Left cardiac atrium (tissue), 4 donors: ENCODE data around the gene SUSD2. TPM values are rescaled to one million over a fixed set of nuclear protein-coding genes. Genes with fewer than 3 reads are reported as not detected.
"Not testable (repeated sequence)": the region's sequence is repeated elsewhere in the genome, so short reads cannot be mapped to it uniquely, and the experiment has no call there.

Experiments
- ATAC-seq, 2 donors: fragments of 200-7000 bp; cut with Tn5 transposase; one replicate each; pipeline ENCODE4 v1.9.1; 2020; ENCODE audit warnings: mild to moderate bottlenecking in 2 of 2, moderate library complexity in 2 of 2
- DNase-seq: peaks from one replicate; pipeline ENCODE4 v3.0.0-alpha.2; 2020
- intact Hi-C, 2 donors: fragments of 100-400 bp; cut with DNase I; formaldehyde crosslinking; loops; one replicate each; pipeline versions ENCODE4 v1.14.1 to v1.15.1; 2022 to 2023
- long read RNA-seq: library from polyadenylated mRNA; unstranded; transcript quantifications from one replicate; pipeline ENCODE4 v2.0.0, GENCODE V29; 2021
- total RNA-seq, 2 donors: library from RNA; stranded (reverse); fragmentation: NEBNext Ultra II Directional; extraction: Animal tissue kit (Norgen Biotek cat#: 25700); gene quantifications; one replicate each; pipeline ENCODE4 v1.2.1, GENCODE V29; 2021
- donor health status: DM: no; HTN: yes; CAD: no.
- donor health status: DM: no; HTN: yes; CAD: no; lungs with severe emphysema.
- donor health status: DM: yes; HTN: yes; CAD: no.
- donor health status: Dilated cardiomyopathy.

Gene SUSD2, protein sequence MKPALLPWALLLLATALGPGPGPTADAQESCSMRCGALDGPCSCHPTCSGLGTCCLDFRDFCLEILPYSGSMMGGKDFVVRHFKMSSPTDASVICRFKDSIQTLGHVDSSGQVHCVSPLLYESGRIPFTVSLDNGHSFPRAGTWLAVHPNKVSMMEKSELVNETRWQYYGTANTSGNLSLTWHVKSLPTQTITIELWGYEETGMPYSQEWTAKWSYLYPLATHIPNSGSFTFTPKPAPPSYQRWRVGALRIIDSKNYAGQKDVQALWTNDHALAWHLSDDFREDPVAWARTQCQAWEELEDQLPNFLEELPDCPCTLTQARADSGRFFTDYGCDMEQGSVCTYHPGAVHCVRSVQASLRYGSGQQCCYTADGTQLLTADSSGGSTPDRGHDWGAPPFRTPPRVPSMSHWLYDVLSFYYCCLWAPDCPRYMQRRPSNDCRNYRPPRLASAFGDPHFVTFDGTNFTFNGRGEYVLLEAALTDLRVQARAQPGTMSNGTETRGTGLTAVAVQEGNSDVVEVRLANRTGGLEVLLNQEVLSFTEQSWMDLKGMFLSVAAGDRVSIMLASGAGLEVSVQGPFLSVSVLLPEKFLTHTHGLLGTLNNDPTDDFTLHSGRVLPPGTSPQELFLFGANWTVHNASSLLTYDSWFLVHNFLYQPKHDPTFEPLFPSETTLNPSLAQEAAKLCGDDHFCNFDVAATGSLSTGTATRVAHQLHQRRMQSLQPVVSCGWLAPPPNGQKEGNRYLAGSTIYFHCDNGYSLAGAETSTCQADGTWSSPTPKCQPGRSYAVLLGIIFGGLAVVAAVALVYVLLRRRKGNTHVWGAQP
- total RNA-seq, result 1 to 10 TPM; 7.5 to 7.7 TPM
- long read RNA-seq, partial matches to known transcripts, result 2 of 2 reads
- long read RNA-seq, other reads (novel, unspliced or antisense), result 0 of 2 reads

DNA sequence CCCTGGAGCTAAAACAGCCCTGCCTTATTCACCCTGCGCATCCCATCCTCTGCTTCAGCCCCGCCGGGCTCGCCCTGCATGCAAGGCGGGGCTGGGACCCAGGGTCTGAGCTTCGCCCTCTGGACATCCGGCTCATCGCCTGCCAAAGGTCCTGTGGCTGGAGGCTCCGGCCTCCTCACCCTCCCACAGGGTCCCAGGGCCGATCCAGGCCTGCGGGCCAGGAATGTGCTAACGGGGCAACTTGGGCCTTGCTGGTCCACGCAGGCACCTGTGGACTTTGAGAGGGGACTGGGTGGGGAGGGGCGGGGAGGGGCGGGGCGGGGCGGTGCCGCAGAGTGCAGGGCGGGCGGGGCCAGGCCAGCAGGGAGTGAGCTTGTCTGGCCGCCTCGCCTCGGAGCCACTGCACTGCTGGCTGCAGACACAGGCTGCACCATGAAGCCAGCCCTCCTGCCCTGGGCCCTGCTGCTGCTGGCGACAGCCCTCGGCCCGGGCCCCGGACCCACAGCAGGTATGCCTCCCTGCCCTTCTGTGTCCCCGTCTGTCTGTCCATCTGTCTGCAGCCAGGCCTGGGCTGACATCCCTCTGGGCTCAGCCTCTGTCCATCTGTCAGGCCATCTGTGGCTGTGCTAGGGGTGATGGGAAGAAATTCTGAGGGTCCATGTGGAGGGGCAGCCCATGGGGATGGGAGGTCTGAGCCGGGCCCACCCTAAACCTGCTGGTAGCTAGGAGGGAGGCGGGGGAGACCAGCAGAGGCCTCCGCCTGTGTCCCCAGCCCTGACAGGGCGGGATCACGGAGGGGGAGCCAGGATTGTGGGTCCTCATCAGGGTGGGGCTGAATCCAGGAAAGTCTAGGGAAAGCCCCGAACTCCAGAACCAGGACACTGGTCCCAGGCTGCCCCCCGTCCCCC is at the start of gene SUSD2:
Gene SUSD2, plus strand, starts transcription at position 400 of the 908 bp plus-strand sequence. Its CDS starts 33 bp downstream, at position 433.
- peak in 1 of 2 donors; percentile 41 for ATAC-seq
- DNase-seq, result no peak
- intact Hi-C loops, result loop anchor here in 1 of 2 donors (10.0 kb wide), 1 partner anchor 197 kb away; the partner anchor contains the start of gene GSTT2

DNA sequence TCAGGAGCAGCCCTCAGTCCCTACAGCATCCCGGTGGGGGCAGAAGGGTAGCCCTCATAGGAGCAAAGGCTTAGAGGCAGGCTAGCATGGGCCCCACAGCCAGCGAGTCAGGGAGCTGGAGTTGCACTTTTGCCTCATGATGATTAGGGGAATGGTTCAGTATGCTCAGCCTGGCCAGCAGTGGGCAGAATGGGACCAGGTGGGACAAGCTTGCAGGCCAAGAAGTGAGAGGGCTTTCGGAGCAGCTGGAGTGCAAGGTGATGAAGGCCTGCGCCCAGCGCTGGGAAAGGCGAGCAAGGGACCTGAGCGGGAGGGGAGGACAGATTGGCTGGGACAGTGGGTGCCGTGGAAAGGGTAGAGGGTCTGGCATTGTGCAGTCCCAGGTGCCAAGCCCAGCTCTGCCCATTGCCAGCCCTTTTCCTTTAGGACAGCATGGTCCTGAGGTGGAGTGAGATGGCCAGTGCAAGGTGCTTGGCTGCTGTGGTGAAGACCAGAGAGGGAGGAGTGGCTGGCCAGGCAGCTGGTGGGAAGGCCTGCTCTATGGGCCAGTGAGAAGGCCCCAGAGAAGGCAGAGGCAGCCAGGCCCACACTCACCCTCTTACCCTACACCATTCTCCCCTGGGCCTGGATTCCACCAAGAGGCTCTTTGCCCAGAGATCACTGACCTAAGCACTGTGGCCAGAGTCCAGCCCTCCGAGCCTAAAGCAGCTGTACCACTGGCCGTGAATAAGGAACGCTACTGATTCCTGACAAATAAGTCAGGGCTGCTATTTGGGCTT is 47.9 kb upstream of the SUSD2 start:
- peak; percentile 19 to 70 for ATAC-seq
- DNase-seq, result no peak
- intact Hi-C loops, result no loop called here

DNA sequence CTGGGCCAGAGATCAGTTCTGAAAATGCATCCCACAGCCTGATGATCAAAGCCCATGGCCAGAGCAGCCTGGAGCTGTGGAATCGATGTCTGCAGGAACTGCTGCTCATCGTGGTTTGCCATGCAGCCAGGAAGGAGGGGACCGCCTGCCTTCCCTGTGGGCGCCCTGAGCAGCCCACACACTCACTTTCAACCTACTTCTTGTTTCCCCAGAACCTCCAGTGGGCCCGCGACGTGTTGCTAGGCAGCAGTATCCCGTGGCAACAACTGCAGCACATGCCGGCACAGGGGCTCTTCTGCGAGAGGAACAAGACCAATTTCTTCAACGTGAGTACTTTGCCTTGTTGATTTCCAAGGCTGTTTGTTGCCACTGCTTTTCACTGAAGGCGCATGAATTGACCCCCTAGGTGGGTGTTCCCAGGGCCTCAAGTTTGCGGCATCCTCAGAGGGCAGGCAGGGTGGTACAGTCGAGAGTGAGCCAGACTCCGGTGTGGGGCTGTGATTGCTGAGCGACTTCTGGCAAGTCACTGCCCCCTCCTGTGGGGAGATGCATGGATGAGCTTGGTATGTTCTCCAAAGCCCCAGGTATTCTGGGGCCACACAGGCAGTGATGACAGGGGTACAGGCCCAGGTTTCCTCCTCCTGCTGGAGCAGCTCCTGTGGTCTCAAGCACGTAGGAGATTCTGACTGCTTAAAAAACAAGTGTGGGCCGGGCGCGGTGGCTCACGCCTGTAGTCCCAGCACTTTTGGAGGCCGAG is 47.0 kb upstream of the SUSD2 start:
- intact Hi-C loops, result no loop called here
- DNase-seq (no peak), ATAC-seq (no peak)

DNA sequence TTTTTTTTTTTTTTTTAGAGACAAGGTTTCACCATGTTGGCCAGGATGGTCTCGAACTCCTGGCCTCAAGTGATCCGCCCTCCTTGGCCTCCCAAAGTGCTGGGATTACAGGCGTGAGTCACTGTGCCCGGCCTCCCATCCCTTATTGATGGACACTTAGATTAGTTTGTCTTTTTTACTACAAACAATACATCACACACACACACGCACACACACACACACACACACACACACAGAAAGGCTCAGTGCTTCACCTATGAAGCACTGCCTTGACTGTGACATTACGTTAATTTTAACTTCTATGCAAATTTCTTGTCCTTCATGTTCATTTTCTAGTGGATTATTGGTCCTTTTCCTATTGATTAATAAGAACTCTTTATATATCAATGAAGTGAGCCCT is 44.8 kb upstream of the SUSD2 start:
- intact Hi-C loops, ATAC-seq, DNase-seq: not testable (repeated sequence)

DNA sequence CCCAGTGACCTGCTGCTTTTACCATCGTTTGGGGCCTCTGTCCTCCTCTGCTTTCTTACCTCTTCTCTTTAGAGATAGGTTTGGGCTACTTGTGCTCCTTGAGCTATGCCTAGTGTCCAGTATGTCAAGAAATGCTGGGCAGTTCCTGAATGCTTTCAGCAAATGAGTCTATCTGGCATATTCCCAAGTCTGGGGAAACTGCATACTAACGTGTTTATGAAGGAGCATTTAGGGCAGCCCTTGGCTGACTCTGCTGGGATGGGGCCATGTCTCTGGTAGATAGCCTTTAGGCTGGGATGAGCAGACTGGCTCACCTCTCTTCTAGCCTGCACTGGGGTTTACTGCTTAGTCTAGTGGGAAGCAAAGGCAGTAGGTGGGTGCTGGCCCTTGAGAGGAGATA is 43.7 kb upstream of the SUSD2 start:
- no peak for DNase-seq
- ATAC-seq, result peak in 1 of 2 donors; percentile 69
- intact Hi-C loops, result no loop called here

DNA sequence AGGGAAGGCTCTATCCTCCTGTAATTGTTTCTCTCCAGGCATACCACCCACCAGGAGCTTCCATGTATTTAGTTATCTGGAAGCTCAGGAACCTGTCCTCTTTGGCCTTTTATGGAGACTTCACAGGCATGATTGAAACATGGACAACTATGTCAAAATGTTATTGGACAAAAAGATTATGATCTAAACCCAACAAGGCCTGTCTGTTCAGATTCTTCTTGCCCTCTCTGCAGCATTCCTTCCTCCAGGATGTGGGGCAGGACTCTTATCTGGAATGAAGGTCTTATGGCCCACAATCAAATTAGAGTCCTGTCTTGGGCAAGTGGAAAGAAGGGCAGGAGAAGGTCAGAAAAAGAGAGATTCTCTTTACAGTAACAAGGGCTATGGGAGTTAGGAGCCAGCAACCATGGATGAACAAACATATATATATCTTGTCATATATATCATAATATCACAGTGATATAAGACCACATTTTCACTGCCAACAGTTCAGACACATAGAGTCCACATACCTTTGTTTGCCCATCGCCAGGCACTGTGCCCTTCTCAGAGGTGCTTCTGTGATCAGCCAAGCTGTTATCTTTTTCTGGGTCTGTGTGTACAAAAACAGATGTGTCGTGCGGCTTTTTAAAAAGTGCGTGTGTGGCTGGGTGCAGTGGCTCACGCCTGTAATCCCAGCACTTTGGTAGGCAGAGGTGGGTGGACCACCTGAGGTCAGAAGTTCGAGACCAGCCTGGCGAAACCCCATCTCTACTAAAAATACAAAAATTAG is 42.5 kb upstream of the SUSD2 start:
- ATAC-seq (no peak), DNase-seq (no peak)
- intact Hi-C loops, result no loop called here

DNA sequence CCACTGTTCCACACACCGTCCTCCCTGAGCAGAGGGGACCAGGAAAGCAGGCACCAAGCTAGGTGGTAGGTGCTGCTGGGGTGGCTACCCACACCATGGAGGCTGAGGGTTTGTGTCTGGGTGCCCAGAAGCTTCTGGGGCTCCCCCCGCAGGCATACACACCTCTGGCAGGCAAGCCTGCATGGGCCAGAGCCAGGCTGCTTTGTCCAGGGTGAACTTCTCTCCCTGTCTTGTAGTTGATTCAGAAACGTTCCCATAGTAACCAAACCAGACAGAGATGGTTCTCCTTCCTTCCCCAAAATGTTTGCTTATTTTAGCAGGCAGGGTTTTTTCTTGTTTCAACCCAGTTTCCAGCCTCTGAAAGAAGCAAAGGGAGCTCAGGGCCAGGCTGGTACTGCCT is 40.9 kb upstream of the SUSD2 start:
- no peak for DNase-seq
- intact Hi-C loops, result no loop called here
- peak in 1 of 2 donors; percentile 20 for ATAC-seq

DNA sequence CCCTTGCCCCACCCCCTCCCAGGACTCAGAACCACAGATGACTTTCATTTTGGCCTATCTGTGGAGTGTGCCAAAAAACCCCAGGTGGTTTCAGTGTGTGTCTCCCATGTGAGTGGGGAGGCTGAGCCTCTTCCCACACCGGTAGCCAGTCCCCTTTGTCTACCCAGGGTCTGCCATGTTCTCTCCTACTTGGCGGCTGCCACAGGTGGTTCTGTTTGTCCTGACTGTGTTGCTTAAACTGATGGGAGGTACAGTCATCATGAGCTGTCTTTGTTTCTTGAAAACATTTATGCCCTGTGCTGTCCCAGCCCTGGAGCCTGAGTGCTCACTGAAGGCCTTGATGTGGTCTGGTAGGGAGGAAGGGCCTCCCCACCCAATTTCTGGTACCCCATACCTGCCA is 39.7 kb upstream of the SUSD2 start:
- no peak for ATAC-seq
- no peak for DNase-seq
- intact Hi-C loops, result no loop called here

DNA sequence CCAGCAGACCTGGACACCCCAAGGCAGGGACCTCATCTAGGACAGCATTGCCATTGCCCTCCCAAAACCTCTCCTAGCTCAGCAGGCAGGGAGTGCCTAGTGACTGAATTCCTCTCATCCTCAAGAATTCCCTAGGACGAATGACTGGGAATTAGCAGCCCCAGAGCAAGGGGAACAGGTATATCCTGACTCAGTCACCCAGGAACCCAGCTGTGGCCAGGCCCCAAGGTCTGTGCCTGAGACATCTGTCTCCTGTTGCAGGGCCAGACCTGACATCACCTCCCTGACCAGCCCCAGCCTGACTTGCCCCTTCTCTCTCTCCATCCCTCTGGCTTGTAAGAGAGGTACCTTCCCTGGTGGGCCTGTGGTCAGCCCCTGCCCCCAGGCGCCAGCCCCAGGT is 39.0 kb upstream of the SUSD2 start:
- intact Hi-C loops, result no loop called here
- no peak for DNase-seq
- ATAC-seq, result no peak

DNA sequence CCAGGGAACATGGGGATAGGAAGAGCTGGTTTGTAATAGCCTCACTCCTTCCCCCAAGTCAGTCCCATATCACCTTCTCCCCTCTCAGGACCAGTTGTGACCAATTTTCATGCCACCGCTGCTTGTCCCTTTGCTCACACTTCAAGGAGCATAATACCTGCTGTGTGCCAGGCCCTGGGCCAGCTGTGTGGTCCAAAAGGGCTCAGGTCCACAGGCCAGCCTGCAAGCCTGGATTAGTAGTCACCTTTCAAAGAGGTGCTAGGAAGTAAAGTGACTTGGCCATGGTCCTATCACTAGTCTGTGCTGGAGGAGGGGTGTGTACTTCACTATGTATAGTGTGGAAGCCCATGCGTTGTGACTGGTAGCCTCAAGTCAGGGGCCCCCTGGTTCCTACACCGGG is 38.5 kb upstream of the SUSD2 start:
- DNase-seq (no peak), ATAC-seq (no peak)
- intact Hi-C loops, result no loop called here

DNA sequence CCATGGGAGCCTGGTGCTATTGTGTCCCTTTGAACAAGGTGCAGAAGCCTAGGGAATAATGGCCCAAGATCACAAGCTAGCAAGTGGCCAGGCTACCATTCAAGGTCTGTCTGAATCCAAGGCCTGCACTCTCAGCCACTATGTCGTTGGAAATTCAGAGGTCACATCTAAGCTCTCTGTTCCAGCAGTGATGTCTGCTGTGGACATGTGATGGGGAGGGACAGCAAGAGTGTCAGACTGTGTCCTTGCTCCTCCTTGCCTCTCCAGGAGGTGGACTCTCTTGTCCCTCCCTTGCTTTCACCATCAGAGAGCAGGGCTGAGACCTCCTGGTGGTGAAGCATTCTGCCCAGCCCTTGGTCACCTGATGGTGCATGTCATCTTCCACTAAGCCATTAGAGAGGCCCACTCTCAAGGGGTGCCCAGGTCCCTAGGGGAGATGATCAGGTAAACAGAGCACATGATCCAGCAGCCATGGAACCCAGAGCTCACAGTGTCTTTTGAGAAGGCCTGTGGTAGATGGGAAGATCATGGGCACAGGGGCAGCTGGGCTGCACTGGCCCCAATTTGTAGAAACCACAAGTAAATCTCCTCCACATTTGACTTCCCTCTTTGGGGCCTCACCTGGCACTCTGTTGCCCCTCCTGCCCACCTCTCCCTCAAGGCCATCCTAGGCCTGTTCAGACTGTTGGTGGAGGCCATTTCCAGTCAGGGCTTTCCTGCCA is 37.1 kb upstream of the SUSD2 start:
- peak in 1 of 2 donors; percentile 5 for ATAC-seq
- intact Hi-C loops, result no loop called here
- DNase-seq, result no peak

DNA sequence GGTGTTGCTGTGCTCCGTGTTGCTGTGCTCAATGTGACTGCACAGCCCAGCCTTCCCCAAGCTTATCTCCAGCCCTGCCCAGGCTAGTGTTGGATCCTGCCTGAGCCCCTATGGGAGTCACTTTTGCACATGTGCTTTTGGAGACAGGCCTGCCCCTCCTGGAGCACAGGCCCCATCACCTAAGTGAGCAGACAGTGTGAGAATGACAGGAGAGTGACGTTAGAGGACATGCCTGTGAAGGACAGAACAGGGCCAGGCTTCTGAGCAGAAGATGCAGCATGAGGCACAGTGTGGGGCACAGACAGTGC is 36.6 kb upstream of the SUSD2 start:
- peak; percentile 44 to 51 for ATAC-seq
- DNase-seq, result no peak
- intact Hi-C loops, result no loop called here

DNA sequence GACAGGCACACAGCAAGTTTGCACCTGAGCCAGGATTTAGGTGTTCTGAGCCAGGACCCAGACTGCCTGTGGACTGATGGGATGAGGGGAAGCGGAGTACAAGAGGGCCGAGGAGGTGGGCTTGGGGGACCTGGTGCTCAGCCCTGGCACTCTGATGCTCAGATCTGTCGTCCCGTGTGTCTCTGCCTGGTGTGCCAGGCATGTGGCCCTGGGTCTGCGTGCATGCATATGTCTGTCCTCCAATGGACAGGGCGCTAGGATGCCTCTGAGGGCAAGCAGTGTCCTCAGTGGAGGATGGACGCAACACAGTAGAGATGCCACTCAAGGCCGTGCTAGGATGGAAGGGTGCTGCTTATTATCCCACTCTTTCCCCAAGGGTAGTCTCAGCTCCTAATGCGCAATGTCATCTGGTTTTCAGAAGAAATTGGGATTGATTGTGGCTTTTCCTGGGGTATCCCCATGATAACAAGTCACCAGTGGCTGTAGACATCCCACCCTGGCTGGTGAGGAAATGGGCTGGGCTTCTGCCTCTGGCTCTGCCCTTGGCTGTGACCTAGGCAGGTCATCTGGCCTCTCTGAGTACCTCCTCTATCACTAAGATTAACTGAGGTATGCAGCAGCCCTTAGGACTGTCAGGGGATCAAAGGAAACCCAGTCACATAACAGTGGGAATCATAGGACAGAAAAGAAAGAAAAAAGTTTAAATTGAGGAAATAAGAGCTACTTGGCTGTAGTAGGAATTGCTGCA is 35.7 kb upstream of the SUSD2 start:
- DNase-seq, result no peak
- intact Hi-C loops, result no loop called here
- peak; percentile 19 to 31 for ATAC-seq

DNA sequence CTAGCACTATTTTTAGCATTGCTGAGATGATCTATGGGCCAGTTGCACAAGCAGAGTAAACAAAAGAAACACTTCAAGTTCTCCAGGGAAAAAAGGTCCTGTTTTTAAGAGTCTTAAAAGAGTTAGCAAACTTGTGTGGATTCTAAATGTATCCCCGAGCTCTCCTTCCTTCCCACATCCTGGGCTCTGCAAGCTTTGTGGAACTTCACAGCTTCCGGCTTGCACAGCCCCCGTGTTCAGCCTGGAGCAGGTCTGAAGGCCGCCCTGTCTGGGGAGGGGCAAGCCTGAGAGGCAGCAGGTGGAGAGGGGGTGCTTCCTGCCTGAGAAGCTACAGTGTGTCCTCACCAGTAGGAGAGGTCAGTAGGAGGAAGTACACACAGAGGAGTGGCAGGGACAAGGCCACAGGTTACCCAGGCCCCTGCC is 35.1 kb upstream of the SUSD2 start:
- DNase-seq (no peak), ATAC-seq (peak; percentile 39 to 47)
- intact Hi-C loops, result no loop called here

DNA sequence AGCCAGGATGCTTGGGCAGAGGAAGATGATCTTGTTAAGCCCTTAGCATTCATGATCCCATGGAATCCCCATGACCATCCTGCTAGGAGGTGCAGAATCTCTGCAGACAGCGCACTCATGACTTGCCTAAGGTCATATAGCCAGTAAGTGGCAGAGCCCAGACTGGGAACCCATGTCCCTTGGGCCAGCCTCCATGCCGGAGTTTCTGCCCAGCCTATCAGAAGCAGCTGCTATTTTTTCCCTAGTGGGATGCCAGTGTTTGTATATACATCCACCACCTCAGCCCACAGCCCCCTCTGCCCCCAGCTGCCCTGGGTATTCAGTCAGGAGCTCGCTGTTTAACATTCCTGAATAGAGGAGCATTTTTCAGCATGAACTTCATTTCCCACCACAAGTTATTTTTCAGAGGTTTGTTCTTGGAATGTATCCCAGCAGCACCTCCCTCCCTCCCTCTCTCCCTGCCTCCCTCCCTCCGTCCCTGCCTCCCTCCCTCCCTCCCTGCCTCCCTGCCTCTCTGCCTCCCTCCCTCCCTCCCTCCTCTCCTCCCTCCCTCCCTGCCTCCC is 34.4 kb upstream of the SUSD2 start:
- intact Hi-C loops, result no loop called here
- DNase-seq (no peak), ATAC-seq (peak in 1 of 2 donors; percentile 29)
